Spleen (tissue), 7 donors: ENCODE results near the gene CHMP4B.

Source experiments
- POLR2A ChIP-seq, 3 donors: fragments of 450-650 bp; IDR thresholded peaks; one replicate each; pipeline ENCODE4 v1.5.1; 2017; ENCODE audit warnings: antibody characterized with exemption in 3 of 3, mild to moderate bottlenecking in 1 of 3
- POLR2AphosphoS5 ChIP-seq, 3 donors: sonication (generic); formaldehyde crosslinking; IDR thresholded peaks; one replicate each; pipeline ENCODE4 v1.5.1; 2017; ENCODE audit warnings: antibody characterized with exemption in 3 of 3
- TF ChIP-seq, protein P1 (sequence below), 11 experiments: fragments of 200-600 bp in 7 of 11; fragments of 450-650 bp in 4 of 11; sonication (generic) in 4 of 11; IDR thresholded peaks in 8 of 11; conservative IDR thresholded peaks in 3 of 11; 1 replicate in 7 of 11; 2 replicates in 4 of 11; pipeline versions ENCODE4 v1.4.0 to v1.8.0; 2016 to 2021; ENCODE audit warnings: antibody characterized with exemption in 11 of 11, inconsistent platforms in 4 of 11, mild to moderate bottlenecking in 1 of 11
- donor health status: DM: no; HTN: no; CAD: no; lungs with moderate emphysema.
- donor health status: DM: no; HTN: no; CAD: no.
- donor health status: DM: no; HTN: no; CAD: no.

DNA sequence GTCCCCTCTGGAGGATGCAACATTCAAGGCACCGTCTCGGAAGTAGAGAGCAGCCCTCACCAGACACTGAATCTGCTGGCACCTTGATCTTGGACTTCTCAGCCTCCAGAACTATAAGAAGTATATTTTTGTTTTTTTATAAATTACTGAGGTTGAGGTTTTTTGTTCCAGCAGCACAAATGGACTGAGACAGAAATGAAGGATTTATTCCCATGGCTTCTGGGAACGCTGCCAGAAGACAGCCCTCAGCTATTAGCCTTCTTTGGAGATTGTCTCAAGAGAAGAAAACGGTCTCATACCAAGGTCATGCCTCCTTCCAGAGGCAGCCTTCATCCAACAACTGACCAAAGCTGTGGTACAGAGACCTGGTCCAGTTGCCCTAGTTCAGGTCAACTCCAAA, 85.4 kb downstream of the CHMP4B start:
- TF ChIP-seq, protein P1, sequence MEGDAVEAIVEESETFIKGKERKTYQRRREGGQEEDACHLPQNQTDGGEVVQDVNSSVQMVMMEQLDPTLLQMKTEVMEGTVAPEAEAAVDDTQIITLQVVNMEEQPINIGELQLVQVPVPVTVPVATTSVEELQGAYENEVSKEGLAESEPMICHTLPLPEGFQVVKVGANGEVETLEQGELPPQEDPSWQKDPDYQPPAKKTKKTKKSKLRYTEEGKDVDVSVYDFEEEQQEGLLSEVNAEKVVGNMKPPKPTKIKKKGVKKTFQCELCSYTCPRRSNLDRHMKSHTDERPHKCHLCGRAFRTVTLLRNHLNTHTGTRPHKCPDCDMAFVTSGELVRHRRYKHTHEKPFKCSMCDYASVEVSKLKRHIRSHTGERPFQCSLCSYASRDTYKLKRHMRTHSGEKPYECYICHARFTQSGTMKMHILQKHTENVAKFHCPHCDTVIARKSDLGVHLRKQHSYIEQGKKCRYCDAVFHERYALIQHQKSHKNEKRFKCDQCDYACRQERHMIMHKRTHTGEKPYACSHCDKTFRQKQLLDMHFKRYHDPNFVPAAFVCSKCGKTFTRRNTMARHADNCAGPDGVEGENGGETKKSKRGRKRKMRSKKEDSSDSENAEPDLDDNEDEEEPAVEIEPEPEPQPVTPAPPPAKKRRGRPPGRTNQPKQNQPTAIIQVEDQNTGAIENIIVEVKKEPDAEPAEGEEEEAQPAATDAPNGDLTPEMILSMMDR (IDR thresholded peaks at IDR 0.05 in 8 of 11, conservative IDR thresholded peaks at IDR 0.05 in 3 of 11), result no peak
- TF ChIP-seq POLR2A (IDR thresholded peaks at IDR 0.05) (no peak), POLR2AphosphoS5 (IDR thresholded peaks at IDR 0.05) (no peak)
